ENCODE data around the gene PARVB. TPM values are rescaled to one million over a fixed set of nuclear protein-coding genes. Genes with fewer than 3 reads are reported as not detected.

The PARVB gene
- total RNA-seq, 4 donors from 2014 or later, result 32.1 to 61.9 (median 41.9) TPM

- peaks cover 0 to 29% (median 9%) of the 10 kb centered on the region in 3 donors for H3K4me1 ChIP-seq
- H3K4me3 ChIP-seq, result no peak overlapping the region
- peak; percentile 51 for TF ChIP-seq POLR2AphosphoS5 (IDR thresholded peaks at IDR 0.05)
- TF ChIP-seq EP300 (IDR thresholded peaks at IDR 0.05), result no peak
- TF ChIP-seq POLR2A (IDR thresholded peaks at IDR 0.05), result no peak
- peak in 1 of 4 experiments; percentile 17 for TF ChIP-seq CTCF (IDR thresholded peaks at IDR 0.05)
- no peaks in the 10 kb centered on the region for H3K27me3 ChIP-seq
- no peaks in the 10 kb centered on the region for H3K9me3 ChIP-seq
- ATAC-seq, result peak; percentile 64
- 28 to 49% methylated on average over 11 to 15 of the region's 27 CpGs for WGBS, 2 donors (ENCODE audit: low coverage in 1 of 2)
- H3K36me3 ChIP-seq, result peaks cover 0 to 42% of the 10 kb centered on the region in 2 donors
- H3K27ac ChIP-seq, result peak overlapping the region in 3 of 4 donors; percentile 33 to 51 (median 43)
These were observed 123.9 kb downstream of the PARVB start for GRCh38 chr22:44147821-44148574.

GRCh38 chr22:44151676-44152075, 127.6 kb downstream of the PARVB start:
- no peak overlapping the region for H3K4me3 ChIP-seq
- no peak overlapping the region for H3K27ac ChIP-seq
- no peak for ATAC-seq
- 22% methylated on average over 2 of the region's 4 CpGs; no CpG with 5 or more reads in 1 of the 2 donors for WGBS, 2 donors (ENCODE audit: low coverage in 1 of 2)
- peaks cover 0 to 35% of the 10 kb centered on the region in 2 donors for H3K36me3 ChIP-seq
- H3K9me3 ChIP-seq, result no peaks in the 10 kb centered on the region
- H3K27me3 ChIP-seq, result no peaks in the 10 kb centered on the region
- no peak for TF ChIP-seq EP300 (IDR thresholded peaks at IDR 0.05)
- TF ChIP-seq CTCF (IDR thresholded peaks at IDR 0.05), result no peak
- no peak for TF ChIP-seq POLR2A (IDR thresholded peaks at IDR 0.05)
- no peak for TF ChIP-seq POLR2AphosphoS5 (IDR thresholded peaks at IDR 0.05)
- peaks cover 0 to 24% (median 9%) of the 10 kb centered on the region in 3 donors for H3K4me1 ChIP-seq

DNA sequence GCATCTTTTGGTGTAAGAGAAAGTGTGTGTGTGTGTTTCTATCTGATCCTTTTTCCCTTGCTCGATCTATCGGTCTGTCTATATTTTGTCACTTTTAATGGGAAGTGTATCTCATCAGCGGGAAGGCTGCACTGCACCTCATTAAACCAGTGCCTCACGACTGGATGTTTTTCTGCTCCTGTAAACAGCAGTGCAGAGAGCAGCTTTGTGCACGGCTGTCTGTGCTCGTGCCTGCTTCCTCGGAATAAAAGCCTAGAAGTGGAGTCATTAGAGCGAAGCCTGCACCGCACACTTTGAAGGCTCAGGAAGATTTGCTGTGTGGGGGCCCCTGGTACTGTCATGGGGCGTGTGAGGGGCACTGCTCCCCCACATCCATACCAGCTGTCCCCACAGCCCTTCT, 129.6 kb downstream of the PARVB start:
- H3K27ac ChIP-seq, result no peak overlapping the region
- no peak for ATAC-seq
- 87 to 100% methylated on average over 2 to 3 of the region's 10 CpGs for WGBS, 2 donors (ENCODE audit: low coverage in 1 of 2)
- H3K4me3 ChIP-seq, result no peak overlapping the region
- TF ChIP-seq EP300 (IDR thresholded peaks at IDR 0.05) (no peak), CTCF (IDR thresholded peaks at IDR 0.05) (no peak), POLR2AphosphoS5 (IDR thresholded peaks at IDR 0.05) (no peak), POLR2A (IDR thresholded peaks at IDR 0.05) (no peak)
- H3K27me3 ChIP-seq, result no peaks in the 10 kb centered on the region
- H3K9me3 ChIP-seq, result no peaks in the 10 kb centered on the region
- peaks cover 0 to 52% of the 10 kb centered on the region in 2 donors for H3K36me3 ChIP-seq
- H3K4me1 ChIP-seq, result peaks cover 0 to 14% (median 0%) of the 10 kb centered on the region in 3 donors

GRCh38 chr22:44154436-44154942, 130.4 kb downstream of the PARVB start:
- Histone ChIP-seq H3K4me3 (no peak overlapping the region), H3K27me3 (no peaks in the 10 kb centered on the region), H3K36me3 (peaks cover 0 to 53% of the 10 kb centered on the region in 2 donors), H3K9me3 (no peaks in the 10 kb centered on the region), H3K4me1 (peaks cover 0 to 20% (median 0%) of the 10 kb centered on the region in 3 donors), H3K27ac (no peak overlapping the region)
- no peak for TF ChIP-seq CTCF (IDR thresholded peaks at IDR 0.05)
- TF ChIP-seq POLR2AphosphoS5 (IDR thresholded peaks at IDR 0.05), result no peak
- WGBS, 2 donors (ENCODE audit: low coverage in 1 of 2), result no CpG with 5 or more reads among the region's 2 CpGs
- no peak for ATAC-seq

DNA sequence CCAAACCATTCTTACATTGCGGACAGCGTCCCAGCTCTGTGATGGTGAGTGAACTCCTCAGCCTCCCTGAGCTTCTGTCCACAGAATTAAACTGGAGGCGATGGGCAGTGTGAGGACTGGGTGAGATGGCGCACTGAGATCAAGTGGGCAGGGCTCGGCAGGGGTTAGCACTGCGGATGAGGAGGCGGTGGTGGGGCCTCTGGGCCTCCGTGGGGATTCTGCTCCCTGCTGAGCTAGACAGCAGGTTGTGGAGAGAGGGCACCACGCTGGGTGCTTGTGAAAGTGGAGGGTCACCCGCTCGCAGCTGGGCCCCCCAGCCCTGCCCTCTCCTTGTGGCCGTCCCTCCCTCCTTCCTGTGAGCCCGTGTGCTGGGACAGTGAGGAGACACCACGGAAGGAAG, 131.0 kb downstream of the PARVB start:
- no peak for ATAC-seq
- Histone ChIP-seq H3K9me3 (no peaks in the 10 kb centered on the region), H3K36me3 (peaks cover 0 to 57% of the 10 kb centered on the region in 2 donors)

More for the DNA sequence above, 131.0 kb downstream of the PARVB start:
- Histone ChIP-seq H3K4me3 (no peak overlapping the region), H3K27ac (no peak overlapping the region), H3K4me1 (peaks cover 0 to 26% (median 0%) of the 10 kb centered on the region in 3 donors), H3K27me3 (no peaks in the 10 kb centered on the region)
- TF ChIP-seq POLR2A (IDR thresholded peaks at IDR 0.05) (no peak), EP300 (IDR thresholded peaks at IDR 0.05) (no peak), POLR2AphosphoS5 (IDR thresholded peaks at IDR 0.05) (no peak), CTCF (IDR thresholded peaks at IDR 0.05) (no peak)
- WGBS, 2 donors (ENCODE audit: low coverage in 1 of 2), result 83 to 93% methylated on average over 3 to 8 of the region's 14 CpGs
